ENCODE measurements around the gene PTPN14.

The PTPN14 gene

GRCh38 chr1:214449371-214449770 is 102.0 kb downstream of the PTPN14 start:
- no peak for DNase-seq

DNA sequence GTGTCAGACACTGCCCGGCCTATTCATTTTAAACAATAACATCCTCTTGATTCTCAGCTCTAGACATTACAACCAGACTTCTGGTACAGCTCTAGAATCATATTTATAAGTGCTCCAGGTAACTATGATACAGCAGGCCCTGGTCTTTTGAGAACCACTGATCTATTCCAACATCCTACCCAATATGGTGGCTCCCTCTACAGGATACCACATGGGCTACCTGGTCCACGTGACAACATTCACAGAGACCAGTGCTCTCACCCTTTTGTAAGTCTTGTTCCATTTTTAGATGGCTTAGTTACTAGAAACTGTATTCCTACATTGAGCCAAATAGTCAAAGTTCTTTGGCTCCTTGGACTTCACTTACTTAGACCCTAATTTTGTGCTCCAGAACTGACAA is 102.9 kb downstream of the PTPN14 start:
- DNase-seq = no peak

- DNase-seq = no peak
Measured at GRCh38 chr1:214447557-214447871, 103.9 kb downstream of the PTPN14 start.

- no peak for DNase-seq
Measured at GRCh38 chr1:214446772-214447556, 104.4 kb downstream of the PTPN14 start.

DNA sequence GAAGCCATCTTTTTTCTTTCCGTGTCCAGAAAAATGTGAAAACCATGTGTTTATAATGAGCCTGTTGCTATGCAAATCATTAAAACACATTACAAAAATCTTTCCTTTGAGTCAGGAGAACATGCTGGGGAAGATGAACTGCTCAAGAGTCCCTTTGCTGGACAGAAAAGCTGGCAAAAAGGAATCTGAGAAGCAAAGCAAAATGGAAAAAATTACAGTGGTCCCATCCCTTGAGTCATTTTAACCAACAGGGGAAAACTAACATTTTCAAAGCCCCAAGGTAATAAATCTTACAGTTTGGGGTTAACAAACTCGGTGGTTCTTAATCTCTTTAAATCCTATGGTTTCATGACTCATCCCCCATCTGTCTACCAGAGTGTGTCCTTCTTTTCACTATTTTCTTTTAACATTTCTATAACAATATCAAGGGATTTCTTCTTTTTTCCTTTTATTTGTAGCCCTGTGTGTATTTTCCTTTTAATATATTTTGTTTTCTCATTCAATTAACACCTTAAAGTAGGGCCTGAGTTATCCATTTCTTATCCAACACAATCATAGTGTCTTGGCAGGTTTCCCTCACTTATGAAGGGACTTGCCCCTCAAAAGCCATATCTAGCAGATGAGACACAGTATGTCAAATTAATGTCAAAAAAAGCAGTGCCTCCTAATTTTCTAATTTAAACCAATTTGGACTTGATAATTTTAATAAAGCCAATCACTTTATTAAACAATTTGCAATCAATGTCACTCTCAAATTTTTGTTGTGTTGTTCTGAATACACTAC is 105.4 kb downstream of the PTPN14 start:
- DNase-seq = no peak

GRCh38 chr1:214445199-214445598 is 106.2 kb downstream of the PTPN14 start:
- DNase-seq = no peak

- DNase-seq = no peak
Measured at GRCh38 chr1:214444182-214444939, 107.0 kb downstream of the PTPN14 start.

- no peak for DNase-seq
Measured at GRCh38 chr1:214441119-214441518, 110.3 kb downstream of the PTPN14 start.

DNA sequence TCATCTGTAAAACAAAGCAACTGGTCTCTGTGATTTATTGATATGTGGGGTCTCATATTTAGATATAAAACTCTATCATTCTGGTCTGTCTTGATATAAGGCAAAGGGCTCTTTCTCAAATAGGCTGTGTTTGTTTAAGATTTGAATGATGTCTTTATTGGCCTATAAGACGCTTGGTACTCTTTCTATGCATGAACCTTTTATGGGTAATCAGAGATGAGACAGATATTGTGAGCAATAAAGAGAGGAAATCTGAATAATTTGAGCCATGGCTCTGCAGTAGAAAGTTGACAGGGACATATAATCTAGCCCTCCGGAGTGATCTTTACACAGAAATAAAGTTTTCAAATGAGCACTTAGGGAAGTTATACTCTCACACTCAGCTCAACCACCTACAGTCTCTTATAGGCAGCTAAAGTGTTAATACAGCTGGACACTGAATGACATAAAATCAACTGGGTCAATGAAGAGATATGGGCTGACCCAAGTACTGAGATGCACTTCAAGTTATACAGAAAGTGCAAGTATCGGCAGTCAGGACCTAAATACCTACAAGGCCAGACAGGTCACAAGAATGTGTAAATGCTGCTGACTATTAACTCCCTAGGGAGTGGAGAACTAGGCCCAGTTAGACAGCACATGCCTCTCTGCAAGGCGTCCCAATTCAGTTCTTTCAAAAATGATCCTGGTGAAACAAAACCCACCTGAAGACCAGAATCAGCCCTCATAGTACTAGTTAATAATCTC is 111.0 kb downstream of the PTPN14 start:
- DNase-seq = no peak

- DNase-seq = no peak
Measured at GRCh38 chr1:214439352-214440119, 111.9 kb downstream of the PTPN14 start.

- DNase-seq = no peak
Measured at GRCh38 chr1:214438530-214438929, 112.9 kb downstream of the PTPN14 start.

- no peak for DNase-seq
Measured at GRCh38 chr1:214438075-214438474, 113.3 kb downstream of the PTPN14 start.

DNA sequence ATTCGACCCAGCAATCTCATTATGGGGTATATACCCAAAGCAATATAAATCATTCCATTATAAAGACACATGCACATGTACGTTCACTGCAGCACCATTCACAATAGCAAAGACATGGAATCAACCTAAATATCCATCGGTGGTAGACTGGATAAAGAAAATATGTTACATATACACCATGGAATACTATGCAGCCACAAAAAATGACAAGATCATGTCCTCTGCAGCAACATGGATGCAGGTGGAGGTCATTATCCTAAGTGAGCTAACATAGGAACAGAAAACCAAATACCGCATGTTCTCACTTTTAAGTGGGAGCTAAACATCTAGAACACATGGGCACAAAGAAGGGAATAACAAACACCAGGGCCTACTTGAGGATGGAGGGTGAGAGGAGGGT is 115.5 kb downstream of the PTPN14 start:
- no peak for DNase-seq

DNA sequence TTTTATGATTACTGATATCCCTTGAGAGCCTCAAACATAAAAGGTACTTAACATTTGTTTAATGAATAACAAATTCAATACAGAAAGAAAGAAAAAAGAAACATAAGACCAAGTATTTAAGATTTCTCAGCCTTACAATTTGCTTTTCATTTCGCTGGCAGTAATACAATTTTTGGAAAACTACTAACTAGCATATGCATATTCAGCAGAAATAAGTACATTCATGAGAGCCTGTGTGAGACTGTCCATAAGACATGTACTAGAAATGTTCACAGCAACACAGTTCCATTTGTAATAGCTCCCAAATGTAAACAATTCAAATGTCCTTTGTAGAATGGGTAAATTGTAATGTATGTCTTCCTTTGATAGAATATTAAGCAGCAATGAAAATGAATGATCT is 119.2 kb downstream of the PTPN14 start:
- DNase-seq = no peak

DNA sequence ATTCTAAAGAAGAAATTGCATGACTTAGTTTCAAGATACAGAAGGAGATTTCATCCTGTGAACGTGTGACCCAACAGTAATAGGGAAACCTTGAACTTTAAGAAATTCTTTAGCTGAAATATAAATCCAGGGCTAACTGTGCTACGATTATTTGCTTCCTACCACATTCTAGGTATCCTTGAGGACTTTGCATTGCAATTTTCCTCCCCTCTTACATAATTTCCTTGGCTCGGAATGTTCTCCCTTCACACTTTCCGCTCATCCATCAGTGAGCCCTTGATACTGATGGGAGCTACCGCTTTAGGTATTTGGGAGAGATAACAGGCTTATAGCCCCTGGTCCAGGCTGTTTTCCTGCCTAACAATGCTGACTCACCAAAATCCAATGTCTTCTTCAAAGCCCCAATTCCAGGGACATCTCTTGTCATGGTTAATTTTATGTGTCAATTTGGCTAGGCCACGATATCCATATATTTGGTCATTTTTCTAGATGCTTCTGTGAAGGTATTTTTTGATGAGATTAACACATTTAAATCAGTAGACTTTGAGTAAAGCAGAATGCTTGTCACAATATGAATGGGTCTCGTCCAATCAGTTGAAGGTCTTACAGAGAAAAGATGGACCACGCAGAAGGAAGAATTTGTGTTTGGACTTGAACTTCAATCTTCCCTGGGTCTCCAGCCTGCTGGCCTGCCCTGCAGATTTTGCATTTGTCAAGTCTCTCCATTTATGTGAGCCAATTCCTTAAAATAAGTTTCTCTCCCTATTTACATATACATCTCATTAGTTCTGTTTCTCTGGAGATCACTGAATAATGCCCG is 121.2 kb downstream of the PTPN14 start:
- no peak for DNase-seq

- peak; percentile 7 for DNase-seq
Measured at GRCh38 chr1:214427871-214428277, 123.5 kb downstream of the PTPN14 start.

- DNase-seq = no peak
Measured at GRCh38 chr1:214426426-214426812, 125.0 kb downstream of the PTPN14 start.

DNA sequence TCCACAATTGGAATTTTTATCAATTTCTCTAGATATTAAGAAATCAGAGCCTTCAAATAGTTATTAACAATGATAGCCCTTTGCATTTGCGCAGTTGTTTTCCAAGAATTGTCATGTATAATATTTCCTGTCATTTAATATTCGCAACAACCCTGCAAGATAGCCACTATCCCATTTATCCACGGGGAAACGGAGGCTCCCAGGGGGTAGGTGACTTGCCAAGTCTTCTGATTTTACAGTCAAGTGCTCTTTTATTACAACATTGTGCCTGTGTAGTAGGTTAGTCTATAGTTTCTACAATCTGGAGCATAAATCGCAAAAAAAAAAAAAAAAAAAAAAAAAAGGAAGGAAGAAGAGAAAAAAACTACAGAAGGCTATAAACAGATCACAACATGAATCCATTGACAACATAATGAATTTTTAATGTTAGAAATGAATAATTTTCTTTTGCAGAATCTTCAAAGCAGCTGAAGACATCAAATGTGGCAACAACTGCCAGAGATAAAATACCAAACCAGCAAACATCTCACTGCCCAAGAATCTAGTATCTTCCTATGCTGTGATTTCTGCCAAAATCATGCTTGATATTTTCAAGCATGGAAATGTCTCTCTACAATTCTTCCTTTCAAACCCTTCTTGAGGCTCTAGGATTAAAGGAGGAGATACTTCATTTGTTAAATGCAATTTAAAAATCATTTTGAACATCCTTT is 125.5 kb downstream of the PTPN14 start:
- no peak for DNase-seq

- DNase-seq = no peak
Measured at GRCh38 chr1:214425101-214425500, 126.3 kb downstream of the PTPN14 start.

DNA sequence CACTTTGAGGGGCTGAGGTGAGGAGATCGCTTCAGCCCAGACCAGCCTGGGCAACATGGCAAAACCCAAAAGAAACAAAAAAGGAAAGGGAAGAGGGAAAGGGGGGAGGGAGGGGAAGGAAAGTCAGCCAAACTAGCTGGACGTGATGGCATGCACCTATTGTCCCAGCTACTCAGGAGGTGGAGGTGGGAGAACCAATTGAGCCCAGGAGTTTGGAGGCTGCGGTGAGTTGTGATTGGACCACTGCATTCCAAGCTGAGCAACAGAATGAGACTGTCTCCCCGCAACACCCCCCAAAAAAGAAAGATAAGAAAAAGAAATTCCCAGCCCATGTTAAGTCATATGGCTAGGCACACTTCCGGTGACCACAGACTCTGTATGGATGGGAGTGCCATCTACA is 128.4 kb downstream of the PTPN14 start:
- DNase-seq = no peak
